Loucy (cell line): Measurements from ENCODE around the gene SCAMP2.

Experiments used
- H2AFZ ChIP-seq: fragments of 200-600 bp; sonication (generic); 2 replicates; pipeline ENCODE4 v1.6.0; 2016; ENCODE audit warnings: antibody characterized with exemption, mild to moderate bottlenecking, low read length, moderate library complexity
- H3F3A ChIP-seq: fragments of 200-600 bp; 2 replicates; pipeline ENCODE4 v1.6.0; 2016; ENCODE audit warnings: antibody characterized with exemption, low read depth, mild to moderate bottlenecking
- H3K27me3 ChIP-seq: fragments of 200-600 bp; sonication (generic); 2 replicates; pipeline ENCODE4 v1.6.1; 2014; ENCODE audit warnings: low read length, mild to moderate bottlenecking; ENCODE audit not compliant: insufficient read depth, poor library complexity, severe bottlenecking
- H3K36me3 ChIP-seq: fragments of 200-600 bp; sonication (generic); 2 replicates; pipeline ENCODE4 v1.6.1; 2016; ENCODE audit warnings: low read length; ENCODE audit not compliant: insufficient read depth
- H3K4me1 ChIP-seq: fragments of 200-600 bp; sonication (generic); 2 replicates; pipeline ENCODE4 v1.5.1; 2014; ENCODE audit warnings: low read length, mild to moderate bottlenecking; ENCODE audit not compliant: insufficient read depth, poor library complexity, severe bottlenecking
- H3K4me2 ChIP-seq: fragments of 200-600 bp; sonication (generic); 2 replicates; pipeline ENCODE4 v1.6.0; 2014; ENCODE audit warnings: antibody characterized with exemption, low read length, low read depth, mild to moderate bottlenecking; ENCODE audit not compliant: poor library complexity, severe bottlenecking
- H3K4me3 ChIP-seq: fragments of 200-600 bp; sonication (generic); 2 replicates; pipeline ENCODE4 v1.5.1; 2014; ENCODE audit warnings: low read length, mild to moderate bottlenecking, mixed read lengths; ENCODE audit not compliant: poor library complexity, severe bottlenecking
- H3K79me2 ChIP-seq: fragments of 200-600 bp; sonication (generic); 2 replicates; pipeline ENCODE4 v1.6.1; 2014; ENCODE audit warnings: low read length; ENCODE audit not compliant: insufficient read depth
- H3K9ac ChIP-seq: fragments of 200-600 bp; sonication (generic); 2 replicates; pipeline ENCODE4 v1.6.0; 2014; ENCODE audit warnings: mild to moderate bottlenecking, low read depth, low read length, moderate library complexity; ENCODE audit not compliant: poor library complexity, severe bottlenecking
- H3K9me2 ChIP-seq: fragments of 200-600 bp; sonication (generic); replicated peaks from 2 replicates; pipeline ENCODE4 v1.6.1; 2016; ENCODE audit warnings: low read depth, low read length, mixed read lengths
- H3K9me3 ChIP-seq: fragments of 200-600 bp; sonication (generic); 2 replicates; pipeline ENCODE4 v1.6.1; 2014; ENCODE audit warnings: mild to moderate bottlenecking, antibody characterized with exemption, low read length, low read depth; ENCODE audit not compliant: insufficient read depth
- H4K20me1 ChIP-seq: fragments of 200-600 bp; sonication (generic); 2 replicates; pipeline ENCODE4 v1.6.0; 2014; ENCODE audit warnings: antibody characterized with exemption, low read length, mild to moderate bottlenecking; ENCODE audit not compliant: insufficient read depth, poor library complexity, severe bottlenecking
- CTCF ChIP-seq: fragments of 200-600 bp; sonication (generic); conservative IDR thresholded peaks from 2 replicates; pipeline ENCODE4 v1.5.1; 2014; ENCODE audit warnings: mild to moderate bottlenecking, antibody characterized with exemption, low read length
- EZH2phosphoT487 ChIP-seq: fragments of 200-600 bp; IDR thresholded peaks from 2 replicates; pipeline ENCODE4 v1.6.1; 2018; ENCODE audit warnings: antibody characterized with exemption, mild to moderate bottlenecking, moderate library complexity, borderline replicate concordance

SCAMP2 gene

GRCh38 chr15:74843445-74843828, 29.7 kb downstream of the SCAMP2 start:
- H3K9me2 ChIP-seq: no peaks in the 10 kb centered on the region
- peak overlapping the region; percentile 85 for H3K9ac ChIP-seq
- H3K79me2 ChIP-seq: peaks cover 21% of the 10 kb centered on the region
- peak overlapping the region; percentile 91 for H3K4me2 ChIP-seq
- H3K4me3 ChIP-seq: peak overlapping the region; percentile 94
- no peaks in the 10 kb centered on the region; the same call in 1 of the 2 replicates for H3F3A ChIP-seq
- H3K9me3 ChIP-seq: no peaks in the 10 kb centered on the region
- peaks cover 17% of the 10 kb centered on the region; the same call in 1 of the 2 replicates for H3K36me3 ChIP-seq
- TF ChIP-seq EZH2phosphoT487 (no peak), CTCF (peak; percentile 39; the same call in 1 of the 2 replicates)
- peaks cover 40% of the 10 kb centered on the region for H3K4me1 ChIP-seq
- H4K20me1 ChIP-seq: peaks cover 3% of the 10 kb centered on the region
- H3K27me3 ChIP-seq: no peaks in the 10 kb centered on the region
- peak overlapping the region; percentile 58 for H2AFZ ChIP-seq

DNA sequence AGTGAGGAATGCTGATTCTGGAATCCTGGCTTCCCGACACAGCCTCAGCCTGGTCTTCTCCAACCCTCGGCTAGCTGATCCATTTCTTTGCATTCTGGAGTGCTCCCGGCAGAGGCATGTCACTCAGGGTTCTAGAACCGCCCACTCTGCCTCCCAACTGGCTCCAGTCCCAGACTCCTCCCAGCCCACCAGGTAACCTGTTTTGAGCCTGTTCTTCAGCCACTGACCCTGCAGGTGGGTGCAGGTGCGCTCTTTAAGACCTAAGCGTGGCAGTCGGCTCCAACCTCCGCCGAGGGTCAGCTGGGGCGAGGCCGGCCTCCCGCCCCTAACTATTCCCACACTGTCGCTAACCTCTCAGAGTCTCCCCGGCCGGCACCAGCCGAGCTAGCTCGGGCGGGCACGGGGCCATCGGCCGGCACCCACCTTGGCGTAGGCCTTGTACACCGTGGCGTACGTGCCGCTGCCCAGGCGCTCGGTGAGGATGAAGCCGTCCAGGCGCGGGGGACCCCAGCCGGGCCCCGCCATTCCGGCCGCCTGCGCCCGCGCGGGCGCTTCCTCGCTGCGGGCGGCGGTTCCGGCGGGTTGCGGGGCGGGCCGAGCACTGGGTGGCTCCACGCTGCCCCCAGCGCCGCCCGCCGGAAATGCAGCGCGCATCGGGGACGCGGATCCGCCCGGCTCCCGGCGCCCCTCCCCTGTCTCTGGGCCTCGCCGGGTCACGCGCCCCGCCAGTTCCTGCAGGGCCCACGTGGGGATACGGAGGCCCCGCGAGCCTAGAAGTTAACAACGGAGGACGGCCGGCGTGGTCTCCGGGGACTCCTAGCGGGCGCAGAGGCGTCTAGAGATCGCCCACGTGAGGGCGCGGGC, 30.4 kb downstream of the SCAMP2 start, which contains the start of gene ULK3:
Gene ULK3, minus strand, starts transcription at position 576 of the 864 bp plus-strand sequence. Its CDS starts 51 bp downstream, at position 525.
- TF ChIP-seq EZH2phosphoT487: no peak
- peak; percentile 56 for TF ChIP-seq CTCF
- Histone ChIP-seq H3K4me3 (peak within 1 kb of the TSS; percentile 94), H3K79me2 (peaks cover 21% of the 10 kb centered on the region), H3K27me3 (no peaks in the 10 kb centered on the region), H3K4me1 (peaks cover 40% of the 10 kb centered on the region), H2AFZ (peak within 1 kb of the TSS; percentile 94), H3K36me3 (peaks cover 11% of the 10 kb centered on the region; the same call in 1 of the 2 replicates), H3K4me2 (peak within 1 kb of the TSS; percentile 91), H4K20me1 (peaks cover 3% of the 10 kb centered on the region), H3K9me2 (no peaks in the 10 kb centered on the region), H3F3A (no peaks in the 10 kb centered on the region; the same call in 1 of the 2 replicates), H3K9ac (peak within 1 kb of the TSS; percentile 92), H3K9me3 (no peaks in the 10 kb centered on the region)

DNA sequence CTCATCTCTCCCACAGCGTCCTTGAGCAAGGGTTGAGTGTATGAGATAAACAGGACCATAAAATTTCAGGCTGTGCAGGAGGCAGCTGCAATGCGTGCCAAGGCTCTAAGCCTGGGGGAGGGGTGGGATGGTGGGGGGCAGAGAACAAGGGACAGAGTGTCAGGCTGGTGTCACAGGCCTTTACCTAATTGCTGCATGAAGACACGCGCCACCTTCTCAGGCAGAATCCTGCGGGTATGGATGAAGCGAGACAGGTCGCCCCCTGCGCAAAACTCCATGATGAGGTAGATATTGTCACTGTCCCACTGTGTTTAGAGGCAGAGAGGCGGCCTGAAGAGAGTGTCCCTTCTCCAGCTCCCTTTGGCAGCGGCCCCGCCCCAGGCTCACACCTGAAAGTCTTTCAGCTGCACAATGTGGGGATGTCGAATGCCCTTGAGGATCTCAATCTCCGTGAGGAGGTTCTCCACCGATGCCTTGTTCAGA, 31.2 kb downstream of the SCAMP2 start:
- no peaks in the 10 kb centered on the region for H3K27me3 ChIP-seq
- H4K20me1 ChIP-seq: peaks cover 3% of the 10 kb centered on the region
- H3K4me3 ChIP-seq: peak overlapping the region; percentile 94
- peak overlapping the region; percentile 85 for H3K4me2 ChIP-seq
- H3K4me1 ChIP-seq: peaks cover 40% of the 10 kb centered on the region
- no peaks in the 10 kb centered on the region; the same call in 1 of the 2 replicates for H3F3A ChIP-seq
- TF ChIP-seq CTCF (no peak), EZH2phosphoT487 (no peak)
- no peak overlapping the region for H2AFZ ChIP-seq
- no peaks in the 10 kb centered on the region for H3K9me2 ChIP-seq
- H3K79me2 ChIP-seq: peaks cover 21% of the 10 kb centered on the region
- H3K9ac ChIP-seq: peak overlapping the region; percentile 92
- no peaks in the 10 kb centered on the region for H3K9me3 ChIP-seq
- H3K36me3 ChIP-seq: peaks cover 3% of the 10 kb centered on the region; the same call in 1 of the 2 replicates
